Uterus (tissue), 2 donors: ENCODE data around the gene MAP3K4.

Source experiments
- CTCF ChIP-seq, 4 experiments: fragments of 200-600 bp in 2 of 4; fragments of 450-650 bp in 2 of 4; sonication (generic) in 2 of 4; IDR thresholded peaks; one replicate each; pipeline ENCODE4 v1.5.1; 2016 to 2019; ENCODE audit warnings: antibody characterized with exemption in 4 of 4, mild to moderate bottlenecking in 2 of 4, moderate library complexity in 1 of 4
- POLR2A ChIP-seq, 2 donors: fragments of 450-650 bp; IDR thresholded peaks; one replicate each; pipeline ENCODE4 v1.6.1; 2016; ENCODE audit warnings: antibody characterized with exemption in 2 of 2, mild to moderate bottlenecking in 1 of 2, moderate library complexity in 1 of 2

DNA sequence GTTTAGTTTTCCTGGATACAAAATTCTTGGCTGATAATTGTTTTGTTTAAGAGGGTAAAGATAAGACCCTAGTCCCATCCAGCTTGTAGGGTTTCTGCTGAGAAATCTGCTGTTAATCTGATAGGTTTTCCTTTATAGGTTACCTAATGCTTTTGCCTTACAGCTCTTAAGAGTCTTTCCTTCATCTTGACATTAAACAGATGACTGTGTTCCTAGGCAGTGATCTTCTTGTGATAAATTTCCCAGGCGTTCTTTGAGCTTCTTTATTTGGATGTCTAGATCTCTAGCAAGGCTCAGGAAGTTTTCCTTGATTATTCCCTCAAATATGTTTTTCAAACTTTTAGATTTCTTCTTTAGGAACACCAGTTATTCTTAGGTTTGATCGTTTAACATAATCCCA, 134.0 kb downstream of the MAP3K4 start:
- no peak for TF ChIP-seq CTCF (IDR thresholded peaks at IDR 0.05)
- TF ChIP-seq POLR2A (IDR thresholded peaks at IDR 0.05) = no peak
